Bronchial epithelial cell (primary cell): ENCODE results near the gene DUSP7. TPM values are rescaled to one million over a fixed set of nuclear protein-coding genes. Genes with fewer than 3 reads are reported as not detected.

Experiments used
- DNase-seq: peaks from one replicate; pipeline ENCODE4 v3.0.0-alpha.2; 2010; ENCODE audit warnings: low read depth
- FAIRE-seq: peaks from 2 replicates; lab custom pipeline; 2011; peaks lifted over from hg19 to GRCh38; lab: Jason Lieb, UNC
- H3K27me3 ChIP-seq: 2 replicates; pipeline ENCODE4 v1.5.1; 2011; ENCODE audit warnings: low read length; ENCODE audit not compliant: control insufficient read depth, insufficient read depth
- H3K36me3 ChIP-seq: 2 replicates; pipeline ENCODE4 v1.5.1; 2011; ENCODE audit warnings: low read length; ENCODE audit not compliant: control insufficient read depth, insufficient read depth
- H3K4me3 ChIP-seq: 2 replicates; pipeline ENCODE4 v1.5.1; 2011; ENCODE audit warnings: mild to moderate bottlenecking, low read depth, low read length, control low read depth
- CTCF ChIP-seq: IDR thresholded peaks from 2 replicates; pipeline ENCODE4 v1.5.1; 2011; ENCODE audit warnings: mild to moderate bottlenecking, moderate library complexity, low read length, control low read depth, inconsistent platforms; ENCODE audit not compliant: insufficient read depth, severe bottlenecking
- total RNA-seq: library from RNA; depleted of rRNA; stranded (reverse); fragments of >200 nt; gene quantifications from 2 replicates; pipeline ENCODE4 v1.2.1, GENCODE V29; 2014

The DUSP7 gene
- total RNA-seq, 1 donor from 2014 or later, result 38.2 TPM

GRCh38 chr3:52029053-52029452 lies 27.3 kb downstream of the DUSP7 start:
- FAIRE-seq, result no peak
- DNase-seq, result no peak

GRCh38 chr3:52028572-52028971 lies 27.8 kb downstream of the DUSP7 start:
- Histone ChIP-seq H3K4me3 (no peak overlapping the region), H3K27me3 (no peaks in the 10 kb centered on the region), H3K36me3 (no peaks in the 10 kb centered on the region)
- DNase-seq, result peak; percentile 72
- FAIRE-seq, result no peak
- TF ChIP-seq CTCF, result no peak

More at GRCh38 chr3:52029053-52029452, 27.3 kb downstream of the DUSP7 start:
- TF ChIP-seq CTCF, result no peak
- Histone ChIP-seq H3K4me3 (no peak overlapping the region), H3K36me3 (no peaks in the 10 kb centered on the region), H3K27me3 (no peaks in the 10 kb centered on the region)

GRCh38 chr3:52026041-52026440 lies 30.3 kb downstream of the DUSP7 start:
- H3K4me3 ChIP-seq, result no peak overlapping the region
- H3K36me3 ChIP-seq, result no peaks in the 10 kb centered on the region
- DNase-seq (no peak), FAIRE-seq (no peak)
- TF ChIP-seq CTCF, result no peak
- no peaks in the 10 kb centered on the region for H3K27me3 ChIP-seq

GRCh38 chr3:52025453-52025852 lies 30.9 kb downstream of the DUSP7 start:
- no peaks in the 10 kb centered on the region for H3K27me3 ChIP-seq
- no peaks in the 10 kb centered on the region for H3K36me3 ChIP-seq

GRCh38 chr3:52024765-52025452 lies 31.5 kb downstream of the DUSP7 start:
- no peaks in the 10 kb centered on the region for H3K36me3 ChIP-seq
- H3K27me3 ChIP-seq, result no peaks in the 10 kb centered on the region
- TF ChIP-seq CTCF, result no peak
- FAIRE-seq, result no peak
- H3K4me3 ChIP-seq, result no peak overlapping the region
- no peak for DNase-seq

More at GRCh38 chr3:52025453-52025852, 30.9 kb downstream of the DUSP7 start:
- TF ChIP-seq CTCF, result no peak
- no peak overlapping the region for H3K4me3 ChIP-seq
- DNase-seq (no peak), FAIRE-seq (no peak)
